ENCODE data around the gene NXNL1.

- TF ChIP-seq POLR2A (IDR thresholded peaks at IDR 0.05; ENCODE audit: low read depth, low read length) (no peak), POLR2AphosphoS5 (IDR thresholded peaks at IDR 0.05; ENCODE audit: low read depth, low read length) (no peak)
Measured at GRCh38 chr19:17490411-17490810, 29.7 kb upstream of the NXNL1 start.

Data from GM12892 (cell line).